Cardiac fibroblast (primary cell): ENCODE results near the gene IL27RA.

ENCODE experiments used
- DNase-seq, 2 donors: peaks; one replicate each; pipeline versions ENCODE4 v3.0.0 to v3.0.0-alpha.2; 2010; ENCODE audit warnings: low read depth in 2 of 2
- H3K4me3 ChIP-seq, 2 donors: replicated peaks in 1 of 2; 1 replicate in 1 of 2; 2 replicates in 1 of 2; pipeline ENCODE4 v1.5.1; 2011; ENCODE audit warnings: low read depth in 2 of 2, low read length in 2 of 2, mild to moderate bottlenecking in 2 of 2, moderate library complexity in 1 of 2
- TF ChIP-seq, protein P1 (sequence below): IDR thresholded peaks from one replicate; pipeline ENCODE4 v1.5.1; 2011; ENCODE audit warnings: low read depth, mild to moderate bottlenecking, low read length, inconsistent platforms

The IL27RA gene

DNA sequence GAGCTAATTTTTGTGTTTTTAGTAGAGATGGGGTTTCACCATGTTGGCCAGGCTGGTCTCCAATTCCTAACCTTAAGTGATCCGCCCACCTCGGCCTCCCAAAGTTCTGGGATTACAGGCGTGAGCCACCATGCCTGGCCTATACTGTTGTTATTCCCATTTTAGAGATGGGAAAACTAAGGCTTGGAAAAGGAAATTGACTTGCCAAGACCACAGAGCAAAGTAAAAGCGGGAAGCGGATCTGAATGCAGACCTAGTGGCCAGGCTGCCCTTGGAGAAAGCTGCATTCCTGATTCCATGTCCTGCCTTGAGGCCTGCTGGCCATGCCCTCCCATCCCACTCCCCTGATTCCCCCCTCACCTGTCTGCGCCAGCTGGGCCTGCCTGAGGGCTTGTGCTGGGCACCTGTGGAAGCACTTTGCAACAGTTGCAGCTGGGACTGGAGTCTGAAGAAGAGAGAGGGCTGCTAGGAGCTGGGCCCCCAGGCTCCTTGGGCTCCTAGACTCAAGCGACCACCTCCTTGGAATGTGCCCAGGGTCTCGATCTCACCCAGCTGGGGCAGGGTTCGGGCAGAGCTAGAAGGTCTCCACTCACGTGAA lies 24.6 kb downstream of the IL27RA start:
- TF ChIP-seq, protein P1, sequence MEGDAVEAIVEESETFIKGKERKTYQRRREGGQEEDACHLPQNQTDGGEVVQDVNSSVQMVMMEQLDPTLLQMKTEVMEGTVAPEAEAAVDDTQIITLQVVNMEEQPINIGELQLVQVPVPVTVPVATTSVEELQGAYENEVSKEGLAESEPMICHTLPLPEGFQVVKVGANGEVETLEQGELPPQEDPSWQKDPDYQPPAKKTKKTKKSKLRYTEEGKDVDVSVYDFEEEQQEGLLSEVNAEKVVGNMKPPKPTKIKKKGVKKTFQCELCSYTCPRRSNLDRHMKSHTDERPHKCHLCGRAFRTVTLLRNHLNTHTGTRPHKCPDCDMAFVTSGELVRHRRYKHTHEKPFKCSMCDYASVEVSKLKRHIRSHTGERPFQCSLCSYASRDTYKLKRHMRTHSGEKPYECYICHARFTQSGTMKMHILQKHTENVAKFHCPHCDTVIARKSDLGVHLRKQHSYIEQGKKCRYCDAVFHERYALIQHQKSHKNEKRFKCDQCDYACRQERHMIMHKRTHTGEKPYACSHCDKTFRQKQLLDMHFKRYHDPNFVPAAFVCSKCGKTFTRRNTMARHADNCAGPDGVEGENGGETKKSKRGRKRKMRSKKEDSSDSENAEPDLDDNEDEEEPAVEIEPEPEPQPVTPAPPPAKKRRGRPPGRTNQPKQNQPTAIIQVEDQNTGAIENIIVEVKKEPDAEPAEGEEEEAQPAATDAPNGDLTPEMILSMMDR = no peak
- H3K4me3 ChIP-seq = no peak overlapping the region
- DNase-seq = no peak

DNA sequence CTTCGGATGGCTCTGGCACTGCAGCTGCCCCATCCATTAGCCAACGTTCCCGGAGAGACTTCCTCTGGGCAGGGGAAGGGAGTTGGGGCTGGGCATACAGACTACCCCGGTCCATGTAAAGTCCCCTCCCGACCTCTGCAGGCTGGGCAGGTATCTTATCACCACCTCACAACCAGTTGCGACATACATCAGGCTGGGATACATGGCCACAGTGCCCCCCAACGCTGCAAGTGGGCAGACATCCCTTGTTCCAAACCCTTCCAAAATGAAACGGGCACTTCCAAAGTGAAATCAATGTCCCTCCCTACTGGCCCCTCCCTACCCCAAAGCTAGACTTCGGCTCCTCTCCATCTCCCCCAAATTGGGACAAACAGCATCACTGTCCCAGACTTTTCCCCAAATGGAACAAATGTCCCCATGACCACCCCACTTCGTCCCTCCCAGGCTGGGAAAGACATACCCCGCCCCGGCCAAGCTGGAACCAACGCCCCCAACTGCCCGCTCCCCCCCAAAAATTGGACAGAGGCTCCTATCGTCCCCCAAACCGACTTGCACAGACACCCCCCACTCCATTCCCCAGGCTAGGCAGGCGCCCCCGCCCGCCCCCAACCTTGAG lies 25.3 kb downstream of the IL27RA start:
- TF ChIP-seq, protein P1 = no peak
- DNase-seq = no peak
- peak overlapping the region in 1 of 2 donors; percentile 8 for H3K4me3 ChIP-seq

DNA sequence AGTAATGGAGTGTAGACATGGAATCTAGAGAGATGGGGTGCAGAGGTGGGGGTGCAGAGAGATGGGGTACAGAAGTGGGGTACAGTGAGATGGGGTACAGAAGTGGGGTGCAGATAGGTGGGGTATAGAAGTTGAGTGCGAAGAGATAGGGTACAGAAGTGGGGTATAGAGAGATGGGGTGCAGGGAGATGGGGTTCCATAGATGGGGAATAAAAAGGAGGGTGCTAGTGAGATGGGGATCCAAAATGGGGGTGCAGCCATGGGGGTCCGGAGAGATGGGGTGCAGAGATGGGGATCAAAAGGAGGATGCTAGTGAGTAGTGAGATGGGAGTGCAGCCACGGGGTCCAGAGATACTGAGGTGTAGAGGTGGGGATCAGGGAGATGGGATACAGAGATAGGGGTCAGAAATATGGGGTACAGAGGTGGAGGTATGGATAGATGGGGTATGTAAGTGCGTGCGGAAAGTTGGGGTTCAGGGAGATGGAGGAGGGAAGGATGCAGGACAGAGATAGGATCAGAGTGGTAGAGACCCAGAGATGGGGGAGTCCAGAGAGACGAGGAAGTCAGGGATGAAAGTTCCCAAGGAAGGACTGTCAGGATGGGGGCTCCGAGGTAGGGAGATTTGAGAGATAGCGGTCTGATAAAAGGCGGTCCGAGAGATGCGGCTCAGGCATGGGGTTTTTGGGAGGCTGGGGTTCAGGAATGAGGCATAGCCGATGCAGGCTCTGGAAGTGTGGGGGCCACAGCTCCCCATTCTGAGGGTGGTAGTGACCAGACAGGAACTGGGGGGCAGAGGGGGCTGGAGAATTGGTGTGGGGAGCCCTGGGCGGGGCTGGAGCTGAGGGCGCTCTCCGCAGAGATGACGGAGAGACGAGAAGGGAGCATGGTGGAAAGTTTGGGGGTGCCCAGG lies 26.9 kb downstream of the IL27RA start:
- DNase-seq = no peak
- TF ChIP-seq, protein P1 = no peak
- H3K4me3 ChIP-seq = no peak overlapping the region

DNA sequence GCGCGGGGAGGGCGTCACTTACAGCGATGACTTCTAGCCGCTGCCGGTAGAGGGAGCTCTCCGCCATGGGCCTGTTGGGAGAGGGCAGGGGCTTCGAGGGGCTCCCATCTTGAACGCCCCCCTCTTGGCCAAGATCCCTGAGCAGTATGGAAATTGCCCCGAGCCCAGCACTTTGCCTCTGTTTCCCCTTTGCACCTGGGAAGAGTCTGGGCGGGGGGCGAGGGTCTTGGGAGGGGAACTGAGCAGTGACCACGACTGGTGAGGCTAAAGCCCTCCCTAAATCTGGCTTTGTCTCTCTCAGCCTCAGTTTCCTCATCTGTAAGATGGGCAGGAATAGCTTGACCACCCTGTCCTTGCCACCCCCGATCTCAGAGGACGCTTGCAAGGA lies 27.5 kb downstream of the IL27RA start:
- TF ChIP-seq, protein P1 = peak; percentile 81
- no peak for DNase-seq
- H3K4me3 ChIP-seq = no peak overlapping the region

DNA sequence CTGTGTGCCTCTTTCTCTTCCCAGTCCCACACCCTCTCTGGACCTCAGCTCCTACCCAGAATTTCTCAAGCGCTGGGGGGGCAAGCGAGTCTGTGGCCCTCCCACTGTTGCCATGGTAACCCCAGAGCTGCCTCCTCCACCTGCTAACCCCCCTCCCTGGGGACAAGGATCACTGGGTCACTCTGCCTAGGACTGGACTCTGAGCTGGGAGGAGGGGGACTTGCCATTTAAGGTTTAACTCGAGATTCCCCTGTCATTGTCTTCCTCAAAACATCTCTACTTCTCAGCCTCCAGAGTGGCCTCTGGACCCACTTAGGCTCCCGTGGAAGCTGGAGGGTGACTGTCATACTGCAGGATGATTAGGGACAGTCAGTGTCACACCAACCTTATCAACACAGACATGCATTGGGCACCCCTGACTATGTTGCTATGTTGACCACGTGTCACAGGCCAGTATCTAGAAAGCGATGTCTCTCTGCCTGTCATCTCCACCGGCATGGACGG lies 28.1 kb downstream of the IL27RA start:
- H3K4me3 ChIP-seq = no peak overlapping the region
- TF ChIP-seq, protein P1 = no peak
- no peak for DNase-seq

DNA sequence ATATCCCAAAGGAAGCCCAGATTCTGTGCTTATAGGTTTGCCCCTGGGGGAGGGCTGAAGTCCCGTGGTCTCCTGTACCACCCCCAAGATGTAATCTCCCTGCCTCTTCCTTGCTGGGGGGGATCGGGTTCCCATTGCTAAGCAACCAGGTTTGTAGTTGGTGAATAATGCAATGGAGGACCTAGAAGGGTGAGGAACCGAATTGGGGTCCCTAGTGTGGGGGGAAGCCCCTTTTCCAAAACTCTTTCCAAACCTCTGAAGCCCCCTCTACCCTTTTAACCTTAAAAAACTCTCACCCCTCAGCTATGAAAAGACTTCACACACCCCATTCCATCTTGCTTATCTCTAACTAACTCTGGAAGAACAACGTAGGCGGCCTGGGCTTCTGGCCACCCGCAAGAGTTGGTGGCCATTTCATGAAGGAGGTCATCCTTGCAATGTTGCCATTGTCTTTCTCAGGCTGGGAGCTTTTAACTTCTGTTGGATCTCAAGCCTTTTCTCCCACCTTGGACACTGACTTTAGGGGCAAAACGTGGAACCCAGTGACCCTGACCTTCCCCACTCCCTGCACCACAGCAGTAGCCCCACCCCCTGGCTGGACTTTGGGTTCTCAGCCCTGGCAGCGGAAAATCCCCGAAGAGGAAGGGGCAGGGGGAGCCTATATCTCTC lies 29.7 kb downstream of the IL27RA start:
- peak in 1 of 2 donors; percentile 41 for DNase-seq
- TF ChIP-seq, protein P1 = no peak
- no peak overlapping the region for H3K4me3 ChIP-seq
